Choroid plexus epithelial cell (primary cell): ENCODE data around the gene CBX4.

ENCODE experiments used
- DNase-seq: peaks from one replicate; pipeline ENCODE4 v3.0.0-alpha.2; 2010; ENCODE audit warnings: low read depth
- H3K4me3 ChIP-seq: 2 replicates; pipeline ENCODE4 v1.5.1; 2011; ENCODE audit warnings: low read depth, mild to moderate bottlenecking, control low read depth, low read length, moderate library complexity
- CTCF ChIP-seq: conservative IDR thresholded peaks from 2 replicates; pipeline ENCODE4 v1.5.1; 2011; ENCODE audit warnings: low read depth, mild to moderate bottlenecking, control low read depth, inconsistent platforms, low read length, moderate library complexity

The CBX4 gene

GRCh38 chr17:79796763-79797491 is 42.3 kb downstream of the CBX4 start, which contains the start of gene CBX8:
Gene CBX8 (minus strand): TSS chr17:79797077. CDS start chr17:79796998, 79 bp downstream.
- peak within 1 kb of the TSS; percentile 83 for H3K4me3 ChIP-seq
- TF ChIP-seq CTCF = peak; percentile 12
- DNase-seq = peak; percentile 100

- no peak for TF ChIP-seq CTCF
- DNase-seq = no peak
- H3K4me3 ChIP-seq = peak overlapping the region; percentile 83
Observed at GRCh38 chr17:79796444-79796762, 42.8 kb downstream of the CBX4 start.

GRCh38 chr17:79795795-79796443 is 43.3 kb downstream of the CBX4 start:
- peak overlapping the region; percentile 83 for H3K4me3 ChIP-seq
- no peak for DNase-seq
- TF ChIP-seq CTCF = no peak

GRCh38 chr17:79794659-79795511 is 44.4 kb downstream of the CBX4 start:
- no peak overlapping the region for H3K4me3 ChIP-seq
- TF ChIP-seq CTCF = no peak
- no peak for DNase-seq

- DNase-seq = peak; percentile 60
- H3K4me3 ChIP-seq = peak overlapping the region; percentile 57
- TF ChIP-seq CTCF = no peak
Observed at GRCh38 chr17:79793924-79794304, 45.3 kb downstream of the CBX4 start.

- peak overlapping the region; percentile 57 for H3K4me3 ChIP-seq
- peak; percentile 70 for DNase-seq
- no peak for TF ChIP-seq CTCF
Observed at GRCh38 chr17:79792984-79793923, 46.0 kb downstream of the CBX4 start.
